ENCODE results near the gene ROBO2.

Gene ROBO2

GRCh38 chr3:77563012-77563411, 523.1 kb downstream of the ROBO2 start:
- Histone ChIP-seq H3K4me1 (no peaks in the 10 kb centered on the region; the same call in 1 of the 2 replicates), H3K9me3 (no peaks in the 10 kb centered on the region), H3K4me3 (ENCODE audit: low read depth, low read length) (no peak overlapping the region), H3K36me3 (no peaks in the 10 kb centered on the region), H3K27me3 (no peaks in the 10 kb centered on the region)
- no peak for DNase-seq
- no peak for TF ChIP-seq CTCF (IDR thresholded peaks at IDR 0.05; ENCODE audit: low read depth, low read length)

GRCh38 chr3:77566055-77566454, 526.2 kb downstream of the ROBO2 start:
- DNase-seq, result no peak
- no peaks in the 10 kb centered on the region for H3K4me1 ChIP-seq
- H3K4me3 ChIP-seq (ENCODE audit: low read depth, low read length), result no peak overlapping the region
- H3K36me3 ChIP-seq, result no peaks in the 10 kb centered on the region
- H3K27me3 ChIP-seq, result no peaks in the 10 kb centered on the region
- no peak for TF ChIP-seq CTCF (IDR thresholded peaks at IDR 0.05; ENCODE audit: low read depth, low read length)
- H3K9me3 ChIP-seq, result no peaks in the 10 kb centered on the region

DNA sequence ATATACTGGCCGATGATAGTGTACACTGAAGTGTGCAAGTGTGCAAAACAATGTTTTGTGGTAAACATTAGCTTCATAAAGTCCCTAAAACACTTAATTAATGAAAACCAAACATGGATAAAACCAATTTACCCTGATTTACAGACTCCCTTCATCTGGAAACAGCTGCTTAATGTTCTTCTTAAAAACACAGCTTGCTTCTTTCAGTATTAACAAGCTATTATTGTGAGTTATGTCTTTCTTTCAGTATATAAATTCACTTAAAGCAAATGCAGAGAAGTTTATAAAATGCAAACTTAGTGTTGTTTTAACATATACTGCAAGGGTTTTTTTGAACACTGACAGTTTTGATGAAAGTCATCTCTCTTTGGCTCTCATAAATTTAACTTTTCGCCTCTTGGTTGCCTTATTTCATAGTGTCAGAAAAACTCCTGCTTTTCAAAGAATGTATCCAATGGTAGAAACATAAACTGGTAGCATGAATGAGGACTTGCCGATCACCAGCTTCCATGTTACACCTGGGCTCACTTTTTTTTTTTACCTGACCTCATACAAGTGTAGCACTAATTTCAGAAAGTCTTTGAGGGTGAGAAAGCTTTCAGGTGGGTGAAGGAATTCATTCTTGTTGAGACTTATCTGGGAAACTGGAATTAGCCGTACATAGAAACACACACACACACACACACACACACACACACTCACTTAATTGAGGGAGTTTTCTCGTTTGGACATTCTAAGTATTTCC, 532.2 kb downstream of the ROBO2 start:
- TF ChIP-seq CTCF (IDR thresholded peaks at IDR 0.05; ENCODE audit: low read depth, low read length), result no peak
- Histone ChIP-seq H3K36me3 (no peaks in the 10 kb centered on the region), H3K9me3 (no peaks in the 10 kb centered on the region), H3K4me1 (no peaks in the 10 kb centered on the region), H3K4me3 (ENCODE audit: low read depth, low read length) (no peak overlapping the region), H3K27me3 (no peaks in the 10 kb centered on the region)
- no peak for DNase-seq

- Histone ChIP-seq H3K4me1 (no peaks in the 10 kb centered on the region), H3K27me3 (no peaks in the 10 kb centered on the region), H3K4me3 (ENCODE audit: low read depth, low read length) (no peak overlapping the region), H3K36me3 (no peaks in the 10 kb centered on the region), H3K9me3 (no peaks in the 10 kb centered on the region)
- no peak for DNase-seq
- no peak for TF ChIP-seq CTCF (IDR thresholded peaks at IDR 0.05; ENCODE audit: low read depth, low read length)
Measured at GRCh38 chr3:77577264-77577663, 537.4 kb downstream of the ROBO2 start.

DNA sequence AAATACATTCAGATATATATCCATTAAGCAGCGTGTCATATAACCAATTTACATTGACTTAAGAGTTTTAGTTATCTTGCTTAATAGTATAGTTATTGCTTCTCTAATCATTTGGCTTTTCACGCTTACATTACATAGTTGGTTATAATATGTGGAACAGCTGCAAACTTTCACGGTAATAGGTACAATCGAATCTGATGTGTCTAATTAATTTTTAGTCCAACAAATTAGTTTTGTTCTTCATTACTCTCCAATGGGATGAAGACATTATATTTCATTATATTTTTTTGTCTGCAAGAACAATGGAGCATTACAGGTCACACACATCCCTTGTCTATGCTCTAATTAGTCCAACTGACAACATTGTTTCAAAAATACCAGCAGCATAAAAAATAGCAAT, 546.3 kb downstream of the ROBO2 start:
- no peak for TF ChIP-seq CTCF (IDR thresholded peaks at IDR 0.05; ENCODE audit: low read depth, low read length)
- no peak for DNase-seq
- Histone ChIP-seq H3K9me3 (no peaks in the 10 kb centered on the region), H3K36me3 (no peaks in the 10 kb centered on the region), H3K27me3 (no peaks in the 10 kb centered on the region), H3K4me3 (ENCODE audit: low read depth, low read length) (no peak overlapping the region), H3K4me1 (peaks cover 9% of the 10 kb centered on the region; the same call in 1 of the 2 replicates)

GRCh38 chr3:77588863-77589262, 549.0 kb downstream of the ROBO2 start:
- Histone ChIP-seq H3K36me3 (no peaks in the 10 kb centered on the region), H3K9me3 (no peaks in the 10 kb centered on the region), H3K4me1 (peaks cover 12% of the 10 kb centered on the region; the same call in 1 of the 2 replicates), H3K4me3 (ENCODE audit: low read depth, low read length) (no peak overlapping the region), H3K27me3 (no peaks in the 10 kb centered on the region)
- no peak for TF ChIP-seq CTCF (IDR thresholded peaks at IDR 0.05; ENCODE audit: low read depth, low read length)
- DNase-seq, result no peak
